Upper lobe of left lung (tissue), 4 donors: ENCODE measurements around the gene RBM20.

Experiments used
- EP300 ChIP-seq, 4 donors: sonication (generic); formaldehyde crosslinking; IDR thresholded peaks; one replicate each; pipeline ENCODE4 v1.5.1; 2017; ENCODE audit warnings: antibody characterized with exemption in 4 of 4, control low read depth in 2 of 4
- POLR2AphosphoS5 ChIP-seq, 2 donors: sonication (generic); formaldehyde crosslinking; IDR thresholded peaks; one replicate each; pipeline ENCODE4 v1.5.1; 2017; ENCODE audit warnings: antibody characterized with exemption in 2 of 2
- TF ChIP-seq, protein P1 (sequence below), 6 experiments: fragments of 450-650 bp in 4 of 6; fragments of 200-600 bp in 2 of 6; sonication (generic) in 2 of 6; IDR thresholded peaks; one replicate each; pipeline ENCODE4 v1.5.1; 2016 to 2019; ENCODE audit warnings: antibody characterized with exemption in 6 of 6

- TF ChIP-seq POLR2AphosphoS5 (IDR thresholded peaks at IDR 0.05) (no peak), EP300 (IDR thresholded peaks at IDR 0.05) (no peak)
- TF ChIP-seq, protein P1, sequence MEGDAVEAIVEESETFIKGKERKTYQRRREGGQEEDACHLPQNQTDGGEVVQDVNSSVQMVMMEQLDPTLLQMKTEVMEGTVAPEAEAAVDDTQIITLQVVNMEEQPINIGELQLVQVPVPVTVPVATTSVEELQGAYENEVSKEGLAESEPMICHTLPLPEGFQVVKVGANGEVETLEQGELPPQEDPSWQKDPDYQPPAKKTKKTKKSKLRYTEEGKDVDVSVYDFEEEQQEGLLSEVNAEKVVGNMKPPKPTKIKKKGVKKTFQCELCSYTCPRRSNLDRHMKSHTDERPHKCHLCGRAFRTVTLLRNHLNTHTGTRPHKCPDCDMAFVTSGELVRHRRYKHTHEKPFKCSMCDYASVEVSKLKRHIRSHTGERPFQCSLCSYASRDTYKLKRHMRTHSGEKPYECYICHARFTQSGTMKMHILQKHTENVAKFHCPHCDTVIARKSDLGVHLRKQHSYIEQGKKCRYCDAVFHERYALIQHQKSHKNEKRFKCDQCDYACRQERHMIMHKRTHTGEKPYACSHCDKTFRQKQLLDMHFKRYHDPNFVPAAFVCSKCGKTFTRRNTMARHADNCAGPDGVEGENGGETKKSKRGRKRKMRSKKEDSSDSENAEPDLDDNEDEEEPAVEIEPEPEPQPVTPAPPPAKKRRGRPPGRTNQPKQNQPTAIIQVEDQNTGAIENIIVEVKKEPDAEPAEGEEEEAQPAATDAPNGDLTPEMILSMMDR (IDR thresholded peaks at IDR 0.05): no peak
Measured at GRCh38 chr10:110770243-110770642, 126.1 kb downstream of the RBM20 start.
